Tibial artery (tissue), 4 donors: ENCODE measurements around the gene ELMO2.

Experiments
- DNase-seq, 2 donors: peaks; one replicate each; pipeline ENCODE4 v3.0.0-alpha.2; 2019
- H3K27ac ChIP-seq, 2 donors: fragments of 200-600 bp; sonication (generic) in 1 of 2; 1 replicate in 1 of 2; 2 replicates in 1 of 2; pipeline ENCODE4 v1.5.1; 2018 to 2019; ENCODE audit warnings: mild to moderate bottlenecking in 1 of 2
- H3K27me3 ChIP-seq, 2 donors: fragments of 200-600 bp; sonication (generic) in 1 of 2; one replicate each; pipeline versions ENCODE4 v1.5.1 to v1.6.0; 2016 to 2019
- H3K36me3 ChIP-seq, 3 donors: fragments of 200-600 bp; sonication (generic) in 2 of 3; one replicate each; pipeline ENCODE4 v1.5.1; 2016 to 2019; ENCODE audit warnings: mild to moderate bottlenecking in 2 of 3
- H3K4me1 ChIP-seq, 4 donors: fragments of 200-600 bp; sonication (generic) in 2 of 4; 1 replicate in 3 of 4; 2 replicates in 1 of 4; pipeline ENCODE4 v1.5.1; 2016 to 2019
- H3K4me3 ChIP-seq, 2 donors: fragments of 200-600 bp; sonication (generic) in 1 of 2; 1 replicate in 1 of 2; 2 replicates in 1 of 2; pipeline ENCODE4 v1.5.1; 2018 to 2019; ENCODE audit warnings: mild to moderate bottlenecking in 2 of 2
- H3K9me3 ChIP-seq, 3 donors: fragments of 200-600 bp; sonication (generic) in 1 of 3; one replicate each; pipeline ENCODE4 v1.5.1; 2016 to 2019
- intact Hi-C: fragments of 100-400 bp; cut with DNase I; formaldehyde crosslinking; loops from one replicate; pipeline ENCODE4 v1.15.0; 2023; ENCODE audit warnings: low total_unique reads
- TF ChIP-seq, protein P1 (sequence below), 2 experiments: fragments of 200-600 bp in 1 of 2; fragments of 450-650 bp in 1 of 2; IDR thresholded peaks; one replicate each; pipeline ENCODE4 v1.5.1; 2017 to 2019; ENCODE audit warnings: antibody characterized with exemption in 2 of 2, mild to moderate bottlenecking in 1 of 2, moderate library complexity in 1 of 2

Gene ELMO2

GRCh38 chr20:46376196-46376785 lies 30.1 kb downstream of the ELMO2 start:
- H3K27me3 ChIP-seq: no peaks in the 10 kb centered on the region

GRCh38 chr20:46375771-46376170 lies 30.6 kb downstream of the ELMO2 start:
- Histone ChIP-seq H3K4me1 (no peaks in the 10 kb centered on the region), H3K9me3 (no peaks in the 10 kb centered on the region), H3K4me3 (no peak overlapping the region), H3K27me3 (no peaks in the 10 kb centered on the region), H3K36me3 (peaks cover 74 to 97% (median 94%) of the 10 kb centered on the region in 3 donors), H3K27ac (no peak overlapping the region)
- no peak for DNase-seq
- intact Hi-C loops: no loop called here
- TF ChIP-seq, protein P1, sequence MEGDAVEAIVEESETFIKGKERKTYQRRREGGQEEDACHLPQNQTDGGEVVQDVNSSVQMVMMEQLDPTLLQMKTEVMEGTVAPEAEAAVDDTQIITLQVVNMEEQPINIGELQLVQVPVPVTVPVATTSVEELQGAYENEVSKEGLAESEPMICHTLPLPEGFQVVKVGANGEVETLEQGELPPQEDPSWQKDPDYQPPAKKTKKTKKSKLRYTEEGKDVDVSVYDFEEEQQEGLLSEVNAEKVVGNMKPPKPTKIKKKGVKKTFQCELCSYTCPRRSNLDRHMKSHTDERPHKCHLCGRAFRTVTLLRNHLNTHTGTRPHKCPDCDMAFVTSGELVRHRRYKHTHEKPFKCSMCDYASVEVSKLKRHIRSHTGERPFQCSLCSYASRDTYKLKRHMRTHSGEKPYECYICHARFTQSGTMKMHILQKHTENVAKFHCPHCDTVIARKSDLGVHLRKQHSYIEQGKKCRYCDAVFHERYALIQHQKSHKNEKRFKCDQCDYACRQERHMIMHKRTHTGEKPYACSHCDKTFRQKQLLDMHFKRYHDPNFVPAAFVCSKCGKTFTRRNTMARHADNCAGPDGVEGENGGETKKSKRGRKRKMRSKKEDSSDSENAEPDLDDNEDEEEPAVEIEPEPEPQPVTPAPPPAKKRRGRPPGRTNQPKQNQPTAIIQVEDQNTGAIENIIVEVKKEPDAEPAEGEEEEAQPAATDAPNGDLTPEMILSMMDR (IDR thresholded peaks at IDR 0.05): no peak

More at GRCh38 chr20:46376196-46376785, 30.1 kb downstream of the ELMO2 start:
- Histone ChIP-seq H3K9me3 (no peaks in the 10 kb centered on the region), H3K4me1 (no peaks in the 10 kb centered on the region), H3K36me3 (peaks cover 74 to 97% (median 94%) of the 10 kb centered on the region in 3 donors), H3K27ac (no peak overlapping the region), H3K4me3 (no peak overlapping the region)
- TF ChIP-seq, protein P1 (IDR thresholded peaks at IDR 0.05): no peak
- DNase-seq: no peak
- intact Hi-C loops: no loop called here

- no peak overlapping the region for H3K27ac ChIP-seq
These were observed 32.0 kb downstream of the ELMO2 start for GRCh38 chr20:46374383-46374782.

GRCh38 chr20:46371656-46372055 lies 34.8 kb downstream of the ELMO2 start:
- TF ChIP-seq, protein P1 (IDR thresholded peaks at IDR 0.05): no peak
- Histone ChIP-seq H3K4me1 (no peaks in the 10 kb centered on the region), H3K9me3 (no peaks in the 10 kb centered on the region), H3K27ac (no peak overlapping the region), H3K36me3 (peaks cover 71 to 100% (median 99%) of the 10 kb centered on the region in 3 donors), H3K4me3 (no peak overlapping the region), H3K27me3 (no peaks in the 10 kb centered on the region)
- intact Hi-C loops: no loop called here
- DNase-seq: no peak

More at GRCh38 chr20:46374383-46374782, 32.0 kb downstream of the ELMO2 start:
- no peak for DNase-seq
- H3K36me3 ChIP-seq: peaks cover 70 to 97% (median 96%) of the 10 kb centered on the region in 3 donors
- no peaks in the 10 kb centered on the region for H3K9me3 ChIP-seq
- no peaks in the 10 kb centered on the region for H3K4me1 ChIP-seq
- H3K27me3 ChIP-seq: no peaks in the 10 kb centered on the region
- TF ChIP-seq, protein P1 (IDR thresholded peaks at IDR 0.05): no peak
- no peak overlapping the region for H3K4me3 ChIP-seq
- intact Hi-C loops: no loop called here

DNA sequence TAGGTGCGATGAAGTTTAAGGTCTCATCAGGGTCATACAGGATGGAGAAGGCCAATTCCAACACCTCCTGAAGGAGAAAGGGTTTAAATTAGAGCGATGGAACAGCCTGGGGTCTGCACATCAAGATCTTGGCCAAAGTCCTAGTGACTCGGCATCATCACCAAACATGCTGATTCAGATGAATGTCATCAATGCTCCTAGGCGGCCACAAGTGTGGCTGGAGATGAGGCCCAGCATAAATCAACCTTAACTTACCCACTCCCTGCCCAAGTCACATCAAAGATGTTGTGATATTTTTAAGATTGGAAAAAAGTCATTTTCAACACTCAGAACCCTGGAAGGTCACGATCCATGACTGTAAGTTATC lies 37.5 kb downstream of the ELMO2 start:
- intact Hi-C loops: no loop called here
- peaks cover 57 to 87% (median 85%) of the 10 kb centered on the region in 3 donors for H3K36me3 ChIP-seq
- DNase-seq: no peak

More for the DNA sequence above, 37.5 kb downstream of the ELMO2 start:
- H3K4me1 ChIP-seq: peaks cover 0 to 14% (median 5%) of the 10 kb centered on the region in 4 donors
- H3K27ac ChIP-seq: no peak overlapping the region
- H3K4me3 ChIP-seq: no peak overlapping the region
- TF ChIP-seq, protein P1 (IDR thresholded peaks at IDR 0.05): no peak
- H3K27me3 ChIP-seq: no peaks in the 10 kb centered on the region
- no peaks in the 10 kb centered on the region for H3K9me3 ChIP-seq
